Mesendoderm (in vitro differentiated cells): ENCODE measurements around the gene GSE1.

Experiments used
- DNase-seq: peaks from one replicate; pipeline ENCODE4 v3.0.0; 2013
- H2AK5ac ChIP-seq: 2 replicates; pipeline ENCODE4 v1.6.1; 2013; ENCODE audit warnings: low read length, inconsistent platforms
- H2BK120ac ChIP-seq: 2 replicates; pipeline ENCODE4 v1.6.1; 2013; ENCODE audit warnings: low read depth, mild to moderate bottlenecking, low read length, moderate library complexity, mixed read lengths
- H2BK15ac ChIP-seq: replicated peaks from 2 replicates; pipeline ENCODE4 v1.6.1; 2013; ENCODE audit warnings: low read depth, mild to moderate bottlenecking, moderate library complexity
- H2BK5ac ChIP-seq: 2 replicates; pipeline ENCODE4 v1.6.1; 2013; ENCODE audit warnings: low read length, inconsistent platforms
- H3K18ac ChIP-seq: 2 replicates; pipeline ENCODE4 v1.6.1; 2013; ENCODE audit warnings: mild to moderate bottlenecking, low read length, mixed read lengths
- H3K23ac ChIP-seq: one replicate; pipeline ENCODE4 v1.6.1; 2013; ENCODE audit warnings: low read length
- H3K27ac ChIP-seq: 2 replicates; pipeline ENCODE4 v1.5.1; 2013; ENCODE audit warnings: low read depth, mild to moderate bottlenecking, inconsistent platforms, low read length, moderate library complexity
- H3K27me3 ChIP-seq: 2 replicates; pipeline ENCODE4 v1.6.1; 2013; ENCODE audit warnings: low read length, control low read depth, mild to moderate bottlenecking, inconsistent platforms; ENCODE audit not compliant: insufficient read depth, poor library complexity
- H3K36me3 ChIP-seq: 2 replicates; pipeline ENCODE4 v1.6.1; 2013; ENCODE audit warnings: low read length, inconsistent platforms; ENCODE audit not compliant: control insufficient read depth, insufficient read depth
- H3K4ac ChIP-seq: one replicate; pipeline ENCODE4 v1.6.1; 2013; ENCODE audit warnings: low read depth, mild to moderate bottlenecking, low read length, moderate library complexity
- H3K4me1 ChIP-seq: 2 replicates; pipeline ENCODE4 v1.6.1; 2013; ENCODE audit warnings: low read depth, low read length, inconsistent platforms; ENCODE audit not compliant: control insufficient read depth
- H3K4me2 ChIP-seq: 2 replicates; pipeline ENCODE4 v1.6.1; 2013; ENCODE audit warnings: low read length
- H3K4me3 ChIP-seq: 2 replicates; pipeline ENCODE4 v1.5.1; 2013; ENCODE audit warnings: mild to moderate bottlenecking, low read length
- H3K56ac ChIP-seq: one replicate; pipeline ENCODE4 v1.6.1; 2013; ENCODE audit warnings: low read length
- H3K79me1 ChIP-seq: 2 replicates; pipeline ENCODE4 v1.6.1; 2013; ENCODE audit warnings: low read length, inconsistent platforms
- H3K79me2 ChIP-seq: 2 replicates; pipeline ENCODE4 v1.6.1; 2013; ENCODE audit warnings: mild to moderate bottlenecking, low read length; ENCODE audit not compliant: control insufficient read depth, insufficient read depth
- H3K9ac ChIP-seq: 2 replicates; pipeline ENCODE4 v1.6.1; 2013; ENCODE audit warnings: low read length, inconsistent platforms
- H4K5ac ChIP-seq: one replicate; pipeline ENCODE4 v1.6.1; 2013; ENCODE audit warnings: low read length
- H4K8ac ChIP-seq: one replicate; pipeline ENCODE4 v1.6.1; 2013; ENCODE audit warnings: low read depth, mild to moderate bottlenecking, control low read depth, low read length, moderate library complexity
- WGBS: extraction: QIAGEN DNeasy Blood & Tissue Kit; methylation state at CpG from one replicate; pipeline ENCODE4 v1.1.7; 2013; ENCODE audit warnings: low lambda C conversion rate, missing lambda C conversion rate; ENCODE audit not compliant: insufficient coverage; ENCODE audit errors: extremely low coverage; 5-methylcytosine and 5-hydroxymethylcytosine counted together

Gene GSE1

DNA sequence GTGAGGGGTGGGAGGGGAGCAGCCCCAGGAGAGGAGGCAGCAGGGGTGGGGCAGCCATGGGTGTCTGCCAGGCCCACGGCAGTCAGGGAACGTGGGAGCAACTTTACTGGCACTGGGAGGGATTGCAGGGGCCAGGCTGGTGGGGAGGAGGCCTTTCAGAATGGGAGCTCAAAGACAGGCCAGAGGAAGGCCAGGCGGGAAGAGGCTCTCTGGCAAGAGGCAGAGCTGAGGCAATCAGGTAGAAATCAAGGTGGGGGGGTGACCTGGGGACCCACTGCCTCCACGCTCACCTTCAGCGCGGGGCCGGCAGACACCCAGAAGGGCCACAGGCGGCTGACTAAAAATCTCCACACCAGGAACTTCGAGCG is 11.9 kb upstream of the GSE1 start:
- Histone ChIP-seq H2BK5ac (no peak overlapping the region), H3K27ac (no peak overlapping the region), H3K79me1 (peaks cover 12% of the 10 kb centered on the region), H2AK5ac (no peak overlapping the region), H4K5ac (no peak overlapping the region), H3K4me1 (peaks cover 12% of the 10 kb centered on the region), H3K4me3 (no peak overlapping the region), H3K36me3 (no peaks in the 10 kb centered on the region), H3K18ac (peak overlapping the region; percentile 1), H4K8ac (no peak overlapping the region), H3K4ac (no peak overlapping the region), H3K79me2 (peaks cover 11% of the 10 kb centered on the region), H3K27me3 (no peaks in the 10 kb centered on the region), H3K9ac (peak overlapping the region; percentile 13), H2BK15ac (no peak overlapping the region), H2BK120ac (no peak overlapping the region), H3K23ac (no peak overlapping the region), H3K56ac (peak overlapping the region; percentile 45), H3K4me2 (no peak overlapping the region)
- no CpG with 5 or more reads among the region's 10 CpGs for WGBS
- DNase-seq = no peak

GRCh38 chr16:85601730-85602401 is 11.3 kb upstream of the GSE1 start:
- H3K27me3 ChIP-seq = no peaks in the 10 kb centered on the region
- WGBS = no CpG with 5 or more reads among the region's 30 CpGs
- no peak overlapping the region for H3K4me3 ChIP-seq
- H4K5ac ChIP-seq = no peak overlapping the region
- DNase-seq = peak; percentile 66
- peak overlapping the region; percentile 51 for H3K23ac ChIP-seq
- peak overlapping the region; percentile 5 for H3K18ac ChIP-seq
- peak overlapping the region; percentile 32 for H2BK5ac ChIP-seq
- H3K79me2 ChIP-seq = peaks cover 11% of the 10 kb centered on the region
- H2BK15ac ChIP-seq = no peak overlapping the region
- peaks cover 16% of the 10 kb centered on the region for H3K4me1 ChIP-seq
- H2AK5ac ChIP-seq = peak overlapping the region; percentile 46
- H2BK120ac ChIP-seq = no peak overlapping the region
- no peak overlapping the region for H4K8ac ChIP-seq
- H3K27ac ChIP-seq = no peak overlapping the region
- H3K79me1 ChIP-seq = peaks cover 13% of the 10 kb centered on the region
- peak overlapping the region; percentile 78 for H3K56ac ChIP-seq
- no peaks in the 10 kb centered on the region for H3K36me3 ChIP-seq
- no peak overlapping the region for H3K4me2 ChIP-seq
- no peak overlapping the region for H3K4ac ChIP-seq
- peak overlapping the region; percentile 30 for H3K9ac ChIP-seq

GRCh38 chr16:85602402-85603202 is 10.5 kb upstream of the GSE1 start:
- H2BK5ac ChIP-seq = no peak overlapping the region
- H2AK5ac ChIP-seq = peak overlapping the region; percentile 70
- H3K27me3 ChIP-seq = no peaks in the 10 kb centered on the region
- H2BK120ac ChIP-seq = no peak overlapping the region
- H3K4ac ChIP-seq = no peak overlapping the region
- peak overlapping the region; percentile 78 for H3K56ac ChIP-seq
- H3K4me2 ChIP-seq = no peak overlapping the region
- H3K36me3 ChIP-seq = no peaks in the 10 kb centered on the region
- no peak overlapping the region for H4K5ac ChIP-seq
- H3K4me3 ChIP-seq = no peak overlapping the region
- H3K18ac ChIP-seq = peak overlapping the region; percentile 5
- no CpG with 5 or more reads among the region's 24 CpGs for WGBS
- H3K79me1 ChIP-seq = peaks cover 13% of the 10 kb centered on the region
- H4K8ac ChIP-seq = no peak overlapping the region
- peak overlapping the region; percentile 20 for H3K9ac ChIP-seq
- H3K27ac ChIP-seq = no peak overlapping the region
- peaks cover 11% of the 10 kb centered on the region for H3K79me2 ChIP-seq
- H3K4me1 ChIP-seq = peaks cover 18% of the 10 kb centered on the region
- H3K23ac ChIP-seq = no peak overlapping the region
- no peak overlapping the region for H2BK15ac ChIP-seq
- no peak for DNase-seq

DNA sequence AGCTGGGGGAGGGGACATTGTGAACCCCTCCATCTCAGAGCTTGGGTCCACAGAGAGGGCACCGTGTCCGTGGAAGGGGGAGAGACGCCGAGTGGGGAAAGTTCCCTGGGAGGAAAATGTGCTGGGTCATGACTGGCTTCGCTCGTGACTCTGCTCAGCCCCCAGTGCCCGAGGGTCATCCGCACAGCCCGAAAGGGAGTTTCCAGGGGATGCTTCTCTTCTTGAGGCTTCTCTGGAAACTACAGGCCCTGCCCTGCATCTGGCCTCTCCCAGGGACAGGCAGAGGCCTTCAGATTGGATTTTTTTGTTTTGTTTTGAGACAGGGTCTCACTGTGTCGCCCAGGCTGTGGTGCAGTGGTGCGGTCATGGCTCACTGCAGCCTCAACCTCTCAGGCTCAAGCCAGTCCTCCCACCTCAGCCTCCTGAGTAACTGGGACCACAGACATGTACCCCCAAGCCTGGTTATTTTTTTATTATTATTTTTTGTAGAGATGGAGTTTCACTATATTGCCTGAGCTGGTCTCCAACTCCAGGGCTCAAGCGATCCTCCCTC is 9.8 kb upstream of the GSE1 start:
- Histone ChIP-seq H2BK15ac (no peak overlapping the region), H3K4me2 (no peak overlapping the region), H4K8ac (no peak overlapping the region), H2BK5ac (no peak overlapping the region), H3K4me3 (no peak overlapping the region), H3K56ac (no peak overlapping the region), H3K36me3 (no peaks in the 10 kb centered on the region), H4K5ac (no peak overlapping the region), H3K4ac (no peak overlapping the region), H3K79me1 (peaks cover 13% of the 10 kb centered on the region), H3K9ac (no peak overlapping the region), H3K27ac (no peak overlapping the region), H3K4me1 (peaks cover 23% of the 10 kb centered on the region), H2AK5ac (no peak overlapping the region), H3K18ac (no peak overlapping the region), H3K79me2 (peaks cover 11% of the 10 kb centered on the region), H3K23ac (no peak overlapping the region), H3K27me3 (no peaks in the 10 kb centered on the region), H2BK120ac (no peak overlapping the region)
- no CpG with 5 or more reads among the region's 12 CpGs for WGBS
- no peak for DNase-seq

DNA sequence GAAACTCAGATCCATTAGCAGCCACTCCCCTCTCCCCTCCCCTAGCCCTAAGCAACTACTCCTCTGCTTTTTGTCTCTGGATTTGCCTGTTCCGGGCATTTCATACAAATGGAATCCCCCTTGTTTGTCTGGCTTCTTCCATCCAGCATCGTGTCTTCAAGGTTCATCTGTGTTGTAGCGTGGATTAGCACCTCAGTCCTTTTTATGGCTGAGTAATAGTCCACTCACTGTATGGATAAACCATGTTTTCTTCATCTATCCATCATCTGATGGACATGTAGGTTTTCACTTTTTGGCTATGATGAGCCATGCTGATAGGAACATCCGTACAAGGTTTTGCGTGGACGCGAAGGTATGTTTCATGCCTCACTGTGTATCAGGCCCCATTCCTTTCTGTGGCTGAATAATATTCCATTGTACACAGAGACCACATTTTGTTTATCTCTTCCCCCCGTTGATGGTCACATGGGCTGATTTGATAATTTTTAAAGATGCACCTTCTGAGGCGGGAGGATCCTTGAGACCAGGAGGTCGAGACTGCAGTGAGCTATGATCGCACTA is 8.9 kb upstream of the GSE1 start:
- peaks cover 17% of the 10 kb centered on the region for H3K79me1 ChIP-seq
- H3K4me1 ChIP-seq = peaks cover 25% of the 10 kb centered on the region

More for the DNA sequence above, 8.9 kb upstream of the GSE1 start:
- no peak overlapping the region for H2BK15ac ChIP-seq
- no peak overlapping the region for H4K8ac ChIP-seq
- H3K27me3 ChIP-seq = no peaks in the 10 kb centered on the region
- H3K27ac ChIP-seq = no peak overlapping the region
- no peak overlapping the region for H2BK120ac ChIP-seq
- H3K4ac ChIP-seq = no peak overlapping the region
- H3K36me3 ChIP-seq = no peaks in the 10 kb centered on the region
- no peak for DNase-seq
- no peak overlapping the region for H2AK5ac ChIP-seq
- no peak overlapping the region for H3K56ac ChIP-seq
- peaks cover 15% of the 10 kb centered on the region for H3K79me2 ChIP-seq
- no peak overlapping the region for H3K9ac ChIP-seq
- WGBS = no CpG with 5 or more reads among the region's 11 CpGs
- no peak overlapping the region for H4K5ac ChIP-seq
- H3K4me3 ChIP-seq = no peak overlapping the region
- H3K18ac ChIP-seq = no peak overlapping the region
- H3K23ac ChIP-seq = no peak overlapping the region
- no peak overlapping the region for H2BK5ac ChIP-seq
- H3K4me2 ChIP-seq = no peak overlapping the region
